T47D (cell line): ENCODE results near the gene ANO1.
A peak's percentile ranks its signal among the peaks of the same experiment; 100 is the strongest.

Experiments
- DNase-seq, 2 experiments: peaks; one replicate each; pipeline versions ENCODE4 v3.0.0 to v3.0.0-alpha.2; 2011 to 2012; ENCODE audit warnings: low read depth in 1 of 2, low spot score in 1 of 2
- JUND ChIP-seq: IDR thresholded peaks from 2 replicates; pipeline ENCODE4 v1.6.1; 2012; ENCODE audit warnings: low read depth
- in situ Hi-C: cut with HindIII; loops from 2 replicates; pipeline ENCODE4 v1.10.0; 2016; ENCODE audit warnings: low sequenced_read_pairs, low pct_unique_long_range_greater_than_20kb

Gene ANO1

GRCh38 chr11:70147668-70148067, 69.6 kb downstream of the ANO1 start:
- TF ChIP-seq JUND, result no peak
- in situ Hi-C loops, result no loop called here
- DNase-seq, result no peak

GRCh38 chr11:70151671-70152070, 73.6 kb downstream of the ANO1 start:
- no peak for DNase-seq
- in situ Hi-C loops, result no loop called here
- no peak for TF ChIP-seq JUND

- DNase-seq, result no peak
- in situ Hi-C loops, result no loop called here
- no peak for TF ChIP-seq JUND
These were observed 75.1 kb downstream of the ANO1 start for GRCh38 chr11:70153133-70153727.

GRCh38 chr11:70155386-70155785, 77.3 kb downstream of the ANO1 start:
- no peak for TF ChIP-seq JUND
- DNase-seq, result no peak
- in situ Hi-C loops, result no loop called here

GRCh38 chr11:70156291-70157037, 78.3 kb downstream of the ANO1 start:
- in situ Hi-C loops, result no loop called here
- DNase-seq, result no peak
- TF ChIP-seq JUND, result no peak

- no peak for TF ChIP-seq JUND
- in situ Hi-C loops, result no loop called here
- DNase-seq, result peak in 1 of 2 experiments; percentile 49
These were observed 80.1 kb downstream of the ANO1 start for GRCh38 chr11:70158201-70158600.

- TF ChIP-seq JUND, result no peak
- in situ Hi-C loops, result no loop called here
- no peak for DNase-seq
These were observed 80.8 kb downstream of the ANO1 start for GRCh38 chr11:70158757-70159389.

- in situ Hi-C loops, result no loop called here
- no peak for TF ChIP-seq JUND
- DNase-seq, result no peak
These were observed 81.8 kb downstream of the ANO1 start for GRCh38 chr11:70159627-70160570.

GRCh38 chr11:70161043-70161625, 83.0 kb downstream of the ANO1 start:
- DNase-seq, result no peak
- in situ Hi-C loops, result no loop called here
- no peak for TF ChIP-seq JUND

- in situ Hi-C loops, result no loop called here
- no peak for DNase-seq
- no peak for TF ChIP-seq JUND
These were observed 86.6 kb downstream of the ANO1 start for GRCh38 chr11:70164705-70165104.

- TF ChIP-seq JUND, result no peak
- in situ Hi-C loops, result no loop called here
- DNase-seq, result no peak
These were observed 89.0 kb downstream of the ANO1 start for GRCh38 chr11:70167120-70167519.
